Testis (tissue), 3 donors: ENCODE results near the gene FCRL6. TPM values are rescaled to one million over a fixed set of nuclear protein-coding genes. Genes with fewer than 3 reads are reported as not detected.

Experiments used
- DNase-seq: peaks from one replicate; pipeline ENCODE4 v3.0.0-alpha.2; 2019
- H3K27ac ChIP-seq, 2 donors: fragments of 200-600 bp; sonication (generic); one replicate each; pipeline ENCODE4 v1.5.1; 2019
- H3K27me3 ChIP-seq: fragments of 200-600 bp; sonication (generic); one replicate; pipeline ENCODE4 v1.5.1; 2019
- H3K36me3 ChIP-seq: fragments of 200-600 bp; sonication (generic); one replicate; pipeline ENCODE4 v1.5.1; 2017; ENCODE audit warnings: low read depth; ENCODE audit errors: missing control alignments
- H3K4me1 ChIP-seq: fragments of 200-600 bp; sonication (generic); one replicate; pipeline ENCODE4 v1.5.1; 2019
- H3K4me3 ChIP-seq, 2 donors: fragments of 200-600 bp; sonication (generic); one replicate each; pipeline ENCODE4 v1.5.1; 2017 to 2019
- H3K9me3 ChIP-seq: fragments of 200-600 bp; sonication (generic); one replicate; pipeline ENCODE4 v1.5.1; 2017
- CTCF ChIP-seq, 3 experiments: fragments of 450-650 bp in 2 of 3; fragments of 200-600 bp in 1 of 3; sonication (generic) in 1 of 3; IDR thresholded peaks; one replicate each; pipeline ENCODE4 v1.5.1; 2016 to 2019; ENCODE audit warnings: antibody characterized with exemption in 3 of 3, mild to moderate bottlenecking in 2 of 3, moderate library complexity in 1 of 3
- POLR2A ChIP-seq: fragments of 450-650 bp; IDR thresholded peaks from one replicate; pipeline ENCODE4 v1.6.1; 2017; ENCODE audit warnings: antibody characterized with exemption, mild to moderate bottlenecking, moderate library complexity
- WGBS, 2 donors: methylation state at CpG; one replicate each; pipeline ENCODE4 v1.1.5; 2018; 5-methylcytosine and 5-hydroxymethylcytosine counted together
- intact Hi-C: fragments of 100-400 bp; cut with DNase I; formaldehyde crosslinking; loops from one replicate; pipeline ENCODE4 v1.15.1; 2023; ENCODE audit warnings: low total_unique reads
- polyA plus RNA-seq: library from polyadenylated mRNA; stranded (reverse); fragments of 350-450 nt; fragmentation: Illumina TruSeq; extraction: RNeasy Lipid Tissue Mini Kit (QIAGEN cat#74804); gene quantifications from one replicate; pipeline ENCODE4 v1.2.3, GENCODE V29; 2014; ENCODE audit warnings: low read depth, low replicate concordance; ENCODE audit not compliant: insufficient read depth
- total RNA-seq, 2 donors: library from RNA; depleted of rRNA; stranded (reverse); fragments of >200 nt; gene quantifications; one replicate each; pipeline ENCODE4 v1.2.3, GENCODE V29; 2016

Gene FCRL6
- total and polyA plus RNA-seq, 3 donors from 2014 or later: 0.56 to 1.3 TPM; not detected in 1

DNA sequence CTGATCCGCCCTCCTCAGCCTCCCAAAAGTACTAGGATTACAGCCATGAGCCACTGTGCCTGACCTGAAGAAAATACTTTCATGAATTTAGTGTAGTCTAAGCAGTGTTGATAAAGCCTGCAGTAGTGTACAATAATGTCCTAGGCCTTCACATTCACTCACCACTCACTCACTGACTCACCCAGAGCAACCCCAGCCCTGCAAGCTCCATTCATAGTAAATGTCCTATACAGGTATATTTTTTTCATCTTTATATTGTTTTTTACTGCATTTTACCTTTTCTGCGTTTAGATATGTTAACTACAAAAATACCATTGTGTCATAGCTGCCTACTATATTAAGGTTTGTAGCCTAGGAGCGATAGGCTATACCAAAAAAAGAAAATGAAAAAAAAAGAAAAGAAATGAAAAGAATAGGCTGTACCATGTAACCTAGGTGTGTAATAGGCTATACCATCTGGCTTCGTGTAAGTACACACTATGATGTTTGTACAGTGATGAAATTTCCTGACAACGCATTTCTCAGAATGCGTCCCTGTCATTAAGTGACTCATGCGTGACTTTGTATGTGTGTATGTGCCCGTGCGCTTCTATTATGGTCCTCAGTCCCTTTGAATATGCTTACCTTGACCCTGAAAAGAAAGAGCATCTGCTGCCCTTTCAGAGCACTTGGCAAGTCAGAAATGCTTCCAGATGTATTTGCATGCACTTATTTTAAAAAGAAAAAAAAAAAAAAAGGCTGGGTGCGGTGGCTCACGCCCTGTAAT lies 15.3 kb downstream of the FCRL6 start:
- Histone ChIP-seq H3K4me1 (no peaks in the 10 kb centered on the region), H3K27ac (no peak overlapping the region), H3K36me3 (no peaks in the 10 kb centered on the region), H3K27me3 (no peaks in the 10 kb centered on the region), H3K9me3 (no peaks in the 10 kb centered on the region), H3K4me3 (no peak overlapping the region)
- TF ChIP-seq POLR2A: no peak
- TF ChIP-seq CTCF (IDR thresholded peaks at IDR 0.05): no peak
- WGBS, 2 donors: 90 to 91% methylated on average over 11 of the region's 11 CpGs
- no peak for DNase-seq
- intact Hi-C loops: no loop called here

GRCh38 chr1:159821171-159821867 lies 19.2 kb downstream of the FCRL6 start:
- 82 to 87% methylated on average over 8 to 9 of the region's 9 CpGs for WGBS, 2 donors
- H3K27ac ChIP-seq: no peak overlapping the region
- intact Hi-C loops: no loop called here
- H3K36me3 ChIP-seq: no peaks in the 10 kb centered on the region
- no peaks in the 10 kb centered on the region for H3K4me1 ChIP-seq
- H3K9me3 ChIP-seq: no peaks in the 10 kb centered on the region
- no peak for DNase-seq
- no peaks in the 10 kb centered on the region for H3K27me3 ChIP-seq
- H3K4me3 ChIP-seq: no peak overlapping the region
- TF ChIP-seq CTCF (IDR thresholded peaks at IDR 0.05) (no peak), POLR2A (no peak)

DNA sequence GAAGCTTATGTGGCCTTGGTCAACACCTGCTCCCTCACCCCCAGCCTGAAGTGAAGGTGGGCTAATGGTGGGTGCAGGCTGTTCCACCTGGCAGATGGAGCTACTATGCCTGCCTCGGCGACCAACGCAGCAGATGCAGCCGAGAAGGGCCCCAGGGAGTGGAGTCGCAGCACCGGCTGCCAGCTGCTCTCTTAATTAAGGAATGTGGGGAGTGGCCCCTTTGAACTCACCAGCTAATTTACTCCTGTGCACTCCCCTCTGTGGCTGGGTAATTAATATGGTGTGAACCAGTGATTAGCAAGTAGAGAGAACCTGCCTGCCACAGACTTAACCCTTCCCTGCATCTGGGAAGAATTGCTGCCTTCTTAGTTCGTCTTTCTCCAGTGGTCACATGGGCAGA lies 21.2 kb downstream of the FCRL6 start:
- no peak for TF ChIP-seq CTCF (IDR thresholded peaks at IDR 0.05)
- no peak for TF ChIP-seq POLR2A
- intact Hi-C loops: no loop called here
- Histone ChIP-seq H3K36me3 (no peaks in the 10 kb centered on the region), H3K27me3 (no peaks in the 10 kb centered on the region), H3K4me3 (no peak overlapping the region), H3K9me3 (no peaks in the 10 kb centered on the region), H3K4me1 (no peaks in the 10 kb centered on the region), H3K27ac (no peak overlapping the region)
- DNase-seq: no peak
- WGBS, 2 donors: 43 to 48% methylated on average over 5 to 7 of the region's 7 CpGs

DNA sequence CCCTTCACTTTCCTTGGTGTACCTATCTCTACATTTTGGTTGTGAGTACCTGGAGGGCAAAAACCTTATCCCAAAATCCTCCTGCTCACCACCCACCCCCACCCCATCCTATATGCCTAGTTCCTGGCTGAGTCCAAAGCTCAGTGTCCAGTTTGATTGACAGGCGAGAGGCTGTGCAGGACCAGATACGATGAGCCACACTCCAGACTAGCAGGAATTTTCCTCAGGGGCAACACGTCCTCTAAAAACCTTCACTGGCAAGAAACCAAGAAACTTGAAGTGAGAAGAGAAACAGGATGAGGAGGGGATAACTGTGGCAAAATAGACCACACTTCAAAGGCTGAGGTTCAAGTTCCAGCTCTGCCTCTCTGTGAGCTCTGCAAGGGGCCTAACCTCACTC lies 23.4 kb downstream of the FCRL6 start:
- intact Hi-C loops: no loop called here
- no peaks in the 10 kb centered on the region for H3K9me3 ChIP-seq
- H3K27me3 ChIP-seq: no peaks in the 10 kb centered on the region
- TF ChIP-seq CTCF (IDR thresholded peaks at IDR 0.05) (no peak), POLR2A (no peak)
- no peak for DNase-seq
- H3K36me3 ChIP-seq: no peaks in the 10 kb centered on the region
- no peak overlapping the region for H3K4me3 ChIP-seq
- H3K27ac ChIP-seq: no peak overlapping the region
- no peaks in the 10 kb centered on the region for H3K4me1 ChIP-seq
- 57 to 74% methylated on average over 3 of the region's 3 CpGs for WGBS, 2 donors
